Gastrocnemius medialis (tissue), 4 donors: ENCODE data around the gene NCOA6.

Experiments
- POLR2A ChIP-seq, 2 donors: fragments of 450-650 bp; IDR thresholded peaks; one replicate each; pipeline ENCODE4 v1.6.1; 2017; ENCODE audit warnings: antibody characterized with exemption in 2 of 2, mild to moderate bottlenecking in 2 of 2, moderate library complexity in 2 of 2
- TF ChIP-seq, protein P1 (sequence below), 5 experiments: fragments of 450-650 bp in 3 of 5; fragments of 200-600 bp in 2 of 5; sonication (generic) in 2 of 5; IDR thresholded peaks in 4 of 5; conservative IDR thresholded peaks in 1 of 5; 1 replicate in 4 of 5; 2 replicates in 1 of 5; pipeline ENCODE4 v1.5.1; 2016 to 2019; ENCODE audit warnings: antibody characterized with exemption in 5 of 5, mild to moderate bottlenecking in 3 of 5, moderate library complexity in 3 of 5

DNA sequence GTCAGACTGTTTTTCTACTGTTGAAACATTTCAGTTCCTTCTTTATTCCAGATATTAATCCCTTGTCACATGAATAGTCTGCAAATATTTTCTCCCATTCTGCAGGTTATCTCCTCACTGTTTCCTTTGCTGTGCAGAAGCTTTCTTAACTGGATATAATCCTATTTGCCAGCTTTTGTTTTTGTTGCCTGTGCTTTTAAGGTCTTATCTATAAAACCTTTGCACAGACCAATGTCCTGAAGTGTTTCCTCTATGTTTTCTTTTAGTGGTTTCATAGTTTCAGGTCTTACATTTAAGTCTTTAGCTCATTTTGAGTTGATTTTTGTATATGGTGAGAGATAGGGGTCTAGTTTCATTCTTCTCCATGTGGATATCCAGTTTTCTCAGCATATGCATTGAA, 19.2 kb downstream of the NCOA6 start:
- no peak for TF ChIP-seq POLR2A (IDR thresholded peaks at IDR 0.05)
- TF ChIP-seq, protein P1, sequence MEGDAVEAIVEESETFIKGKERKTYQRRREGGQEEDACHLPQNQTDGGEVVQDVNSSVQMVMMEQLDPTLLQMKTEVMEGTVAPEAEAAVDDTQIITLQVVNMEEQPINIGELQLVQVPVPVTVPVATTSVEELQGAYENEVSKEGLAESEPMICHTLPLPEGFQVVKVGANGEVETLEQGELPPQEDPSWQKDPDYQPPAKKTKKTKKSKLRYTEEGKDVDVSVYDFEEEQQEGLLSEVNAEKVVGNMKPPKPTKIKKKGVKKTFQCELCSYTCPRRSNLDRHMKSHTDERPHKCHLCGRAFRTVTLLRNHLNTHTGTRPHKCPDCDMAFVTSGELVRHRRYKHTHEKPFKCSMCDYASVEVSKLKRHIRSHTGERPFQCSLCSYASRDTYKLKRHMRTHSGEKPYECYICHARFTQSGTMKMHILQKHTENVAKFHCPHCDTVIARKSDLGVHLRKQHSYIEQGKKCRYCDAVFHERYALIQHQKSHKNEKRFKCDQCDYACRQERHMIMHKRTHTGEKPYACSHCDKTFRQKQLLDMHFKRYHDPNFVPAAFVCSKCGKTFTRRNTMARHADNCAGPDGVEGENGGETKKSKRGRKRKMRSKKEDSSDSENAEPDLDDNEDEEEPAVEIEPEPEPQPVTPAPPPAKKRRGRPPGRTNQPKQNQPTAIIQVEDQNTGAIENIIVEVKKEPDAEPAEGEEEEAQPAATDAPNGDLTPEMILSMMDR (IDR thresholded peaks at IDR 0.05 in 4 of 5, conservative IDR thresholded peaks at IDR 0.05 in 1 of 5): no peak
